Right ventricle myocardium inferior (tissue), 1 donor: Measurements from ENCODE around the gene OSBPL9. TPM values are rescaled to one million over a fixed set of nuclear protein-coding genes. Genes with fewer than 3 reads are reported as not detected.
A peak's percentile ranks its signal among the peaks of the same experiment; 100 is the strongest.
"Not testable (repeated sequence)": the region's sequence is repeated elsewhere in the genome, so short reads cannot be mapped to it uniquely, and the experiment has no call there.

Experiments used
- ATAC-seq: fragments of 200-7000 bp; cut with Tn5 transposase; one replicate; pipeline ENCODE4 v1.9.1; 2020; ENCODE audit warnings: mild to moderate bottlenecking, moderate library complexity
- DNase-seq: peaks from one replicate; pipeline ENCODE4 v3.0.0; 2021; ENCODE audit errors: missing footprints
- intact Hi-C: fragments of 100-400 bp; cut with DNase I; formaldehyde crosslinking; loops from one replicate; pipeline ENCODE4 v1.11.0; 2022
- total RNA-seq: library from RNA; stranded (reverse); fragmentation: NEBNext Ultra II Directional; extraction: Animal tissue kit (Norgen Biotek cat#: 25700); gene quantifications from one replicate; pipeline ENCODE4 v1.2.1, GENCODE V29; 2021
- donor health status: DM: no; HTN: yes; CAD: no; lungs with severe emphysema.

Gene OSBPL9
- total RNA-seq, 1 donor from 2014 or later: 45.1 TPM

GRCh38 chr1:51717842-51718241, 101.0 kb downstream of the OSBPL9 start:
- DNase-seq (no peak), ATAC-seq (no peak)
- intact Hi-C loops: no loop called here

DNA sequence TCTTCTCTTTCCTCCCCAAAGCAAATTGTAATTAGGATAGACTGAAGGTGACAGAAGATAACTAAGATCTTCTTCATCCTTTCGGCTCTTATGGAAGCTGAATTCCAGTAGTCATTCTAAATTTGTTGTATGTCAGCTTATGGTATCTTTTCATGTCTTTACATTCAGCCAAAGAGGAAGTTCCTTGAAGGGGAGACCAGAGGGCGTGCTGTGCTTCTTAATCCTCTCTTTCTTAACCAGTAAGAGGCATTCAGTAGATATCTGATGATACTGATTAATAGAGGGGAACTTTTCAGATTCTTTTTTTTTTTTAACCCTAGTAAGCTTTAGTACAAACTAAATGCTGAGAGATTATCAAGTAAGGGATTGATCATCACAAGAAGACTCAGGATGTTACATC, 102.3 kb downstream of the OSBPL9 start:
- no peak for DNase-seq
- intact Hi-C loops: no loop called here
- ATAC-seq: no peak

GRCh38 chr1:51724797-51725196, 107.9 kb downstream of the OSBPL9 start:
- intact Hi-C loops: no loop called here
- ATAC-seq: no peak
- DNase-seq: no peak

- DNase-seq (no peak), ATAC-seq (no peak)
- intact Hi-C loops: no loop called here
Measured at GRCh38 chr1:51726051-51726450, 109.2 kb downstream of the OSBPL9 start.

DNA sequence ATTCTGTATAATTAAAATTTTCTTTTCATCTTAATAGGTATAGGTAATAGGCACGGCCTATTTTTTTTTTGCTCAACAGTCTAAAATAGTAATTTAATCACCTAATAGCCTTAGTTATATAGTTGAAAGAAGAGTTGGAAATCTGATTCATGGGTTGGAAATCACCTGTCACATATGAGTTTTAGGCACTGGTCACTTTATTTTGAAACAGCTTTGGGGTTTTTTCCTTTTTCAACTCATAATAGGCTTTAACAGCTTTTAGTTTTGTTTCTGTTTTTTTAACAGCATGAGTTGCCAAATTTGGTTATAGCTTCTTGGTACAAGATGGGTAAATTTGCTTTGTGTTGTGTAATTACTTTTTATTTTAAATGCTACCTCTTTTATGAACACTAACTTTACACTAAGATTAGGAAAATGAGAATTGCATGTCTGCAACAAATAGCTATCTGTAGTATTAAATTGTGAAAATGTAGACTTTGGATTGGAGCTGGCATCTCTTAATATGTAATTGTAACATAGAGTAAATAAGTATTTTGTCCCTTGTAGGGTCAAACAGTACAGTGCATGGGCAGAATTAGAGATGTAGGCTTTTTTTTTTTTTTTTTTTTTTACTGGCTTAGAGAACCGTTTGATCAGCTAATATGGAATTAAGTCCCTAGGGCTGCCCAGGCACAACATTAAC, 109.8 kb downstream of the OSBPL9 start:
- ATAC-seq (no peak), DNase-seq (no peak)
- intact Hi-C loops: no loop called here

DNA sequence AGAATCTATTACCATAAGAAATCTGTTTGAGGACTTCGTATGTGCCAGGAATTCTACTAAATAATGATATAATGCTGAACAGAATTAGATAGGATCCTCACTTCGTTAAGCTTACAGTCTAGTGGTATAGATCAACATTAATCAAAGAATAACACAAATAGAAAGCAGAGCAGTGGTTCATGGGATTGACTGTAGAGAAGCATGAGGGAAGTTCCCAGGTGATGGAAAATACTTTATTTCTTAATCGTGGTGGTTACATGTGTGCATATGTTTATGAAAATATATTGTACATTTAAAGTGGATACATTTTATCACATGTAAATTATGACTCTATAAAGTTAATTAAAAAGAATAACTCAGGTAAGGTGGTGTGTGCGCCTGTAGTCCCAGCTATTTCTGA, 110.5 kb downstream of the OSBPL9 start:
- intact Hi-C loops: no loop called here
- ATAC-seq: no peak
- no peak for DNase-seq

DNA sequence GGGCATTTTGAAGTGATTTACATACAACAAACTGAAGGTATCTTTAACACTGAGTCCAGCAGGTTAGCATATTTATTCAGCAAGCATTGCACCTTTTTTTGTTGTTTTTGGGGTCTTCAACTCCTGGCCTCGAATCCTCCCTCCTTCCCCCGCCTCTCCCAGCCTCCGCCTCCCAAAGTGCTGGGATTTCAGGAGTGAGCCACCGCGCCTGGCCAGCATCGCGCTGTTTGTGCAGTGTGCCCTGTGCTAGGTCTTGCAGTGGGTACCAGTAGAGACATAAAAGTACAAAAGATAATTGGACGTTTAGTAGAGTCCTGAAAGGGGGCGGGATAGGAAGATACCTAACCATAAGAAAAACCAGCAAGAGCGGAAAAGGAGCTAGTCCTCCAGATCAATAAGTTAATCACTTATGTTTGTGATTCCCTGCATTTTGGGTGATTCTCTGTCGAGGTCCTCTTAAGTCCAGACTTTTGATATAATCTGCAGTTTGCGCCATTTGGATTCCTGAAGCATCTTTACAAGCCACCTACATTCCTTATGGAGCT, 111.8 kb downstream of the OSBPL9 start:
- intact Hi-C loops: no loop called here
- ATAC-seq (no peak), DNase-seq (no peak)

DNA sequence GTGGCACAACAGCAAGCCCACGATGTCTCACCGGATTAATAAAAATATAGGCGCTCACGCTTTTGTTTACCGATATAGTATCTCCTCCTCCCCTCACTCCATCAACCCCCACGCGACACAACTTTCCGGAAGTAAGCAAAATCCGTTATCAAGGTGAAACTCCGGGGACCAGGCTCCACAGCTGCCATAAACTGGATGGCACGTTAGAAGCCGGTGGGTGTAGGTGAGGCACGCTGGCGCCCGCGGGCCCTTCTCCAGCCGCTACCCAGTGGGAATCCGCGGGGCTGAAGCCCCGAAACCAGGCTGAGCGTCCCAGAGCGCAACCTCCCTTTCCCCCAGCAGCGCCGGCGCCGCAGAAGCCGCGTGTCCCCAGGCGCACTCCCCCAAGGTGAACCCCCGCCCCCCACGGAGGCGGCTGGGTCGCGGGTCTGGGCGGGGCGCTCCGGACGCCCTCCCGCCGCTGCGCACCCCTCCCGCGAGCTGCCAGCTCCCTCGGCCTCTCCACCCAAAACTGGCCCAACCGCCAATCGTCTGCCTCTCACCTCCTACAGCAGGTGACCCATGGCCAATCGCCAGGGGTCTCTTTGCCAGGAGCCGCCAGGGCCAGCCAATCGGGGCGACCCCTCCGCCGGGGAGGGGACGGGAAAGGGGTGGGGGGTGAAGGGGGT, 112.4 kb downstream of the OSBPL9 start:
- ATAC-seq (peak; percentile 95), DNase-seq (peak; percentile 90)
- intact Hi-C loops: no loop called here

- DNase-seq: peak; percentile 81
- no peak for ATAC-seq
- intact Hi-C loops: loop anchor here (5.0 kb wide), 1 partner anchor 63 kb away; no protein-coding TSS in a partner anchor
Measured at GRCh38 chr1:51729824-51730301, 113.0 kb downstream of the OSBPL9 start.

DNA sequence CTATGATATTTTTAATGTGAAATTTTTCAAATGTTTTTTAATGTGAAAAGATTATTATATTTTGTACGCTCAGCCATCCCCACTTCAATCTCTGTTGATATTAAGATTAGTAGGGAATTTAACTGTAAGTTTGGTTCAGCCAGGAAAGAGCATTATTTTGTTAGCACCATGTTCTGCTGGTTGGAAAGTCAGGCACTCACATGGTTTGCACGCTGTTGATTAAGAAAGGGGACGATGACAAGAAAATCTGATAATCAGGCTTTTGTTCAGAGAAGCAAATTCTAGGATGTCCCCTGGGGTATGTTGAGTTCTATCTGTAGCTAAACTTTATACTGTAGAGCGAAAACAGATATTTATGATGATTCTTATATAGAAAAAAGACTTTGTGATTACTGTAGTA, 115.1 kb downstream of the OSBPL9 start:
- DNase-seq (no peak), ATAC-seq (no peak)
- intact Hi-C loops: loop anchor here (5.0 kb wide), 1 partner anchor 65 kb away; no protein-coding TSS in a partner anchor

- intact Hi-C loops: loop anchor here (5.0 kb wide), 1 partner anchor 66 kb away; no protein-coding TSS in a partner anchor
- ATAC-seq (no peak), DNase-seq (no peak)
Measured at GRCh38 chr1:51732701-51733425, 116.0 kb downstream of the OSBPL9 start.

- not testable (repeated sequence) for DNase-seq, ATAC-seq
Measured at GRCh38 chr1:51733426-51733774, 116.5 kb downstream of the OSBPL9 start.

GRCh38 chr1:51733793-51734522, 117.1 kb downstream of the OSBPL9 start:
- intact Hi-C loops: loop anchor here (5.0 kb wide), 1 partner anchor 67 kb away; no protein-coding TSS in a partner anchor
- ATAC-seq (no peak), DNase-seq (no peak)

More at GRCh38 chr1:51733426-51733774, 116.5 kb downstream of the OSBPL9 start:
- intact Hi-C loops: loop anchor here (5.0 kb wide), 1 partner anchor 66 kb away; no protein-coding TSS in a partner anchor

- ATAC-seq (peak; percentile 40), DNase-seq (no peak)
- intact Hi-C loops: loop anchor here (5.0 kb wide), 1 partner anchor 68 kb away; no protein-coding TSS in a partner anchor
Measured at GRCh38 chr1:51734896-51735745, 118.2 kb downstream of the OSBPL9 start.

DNA sequence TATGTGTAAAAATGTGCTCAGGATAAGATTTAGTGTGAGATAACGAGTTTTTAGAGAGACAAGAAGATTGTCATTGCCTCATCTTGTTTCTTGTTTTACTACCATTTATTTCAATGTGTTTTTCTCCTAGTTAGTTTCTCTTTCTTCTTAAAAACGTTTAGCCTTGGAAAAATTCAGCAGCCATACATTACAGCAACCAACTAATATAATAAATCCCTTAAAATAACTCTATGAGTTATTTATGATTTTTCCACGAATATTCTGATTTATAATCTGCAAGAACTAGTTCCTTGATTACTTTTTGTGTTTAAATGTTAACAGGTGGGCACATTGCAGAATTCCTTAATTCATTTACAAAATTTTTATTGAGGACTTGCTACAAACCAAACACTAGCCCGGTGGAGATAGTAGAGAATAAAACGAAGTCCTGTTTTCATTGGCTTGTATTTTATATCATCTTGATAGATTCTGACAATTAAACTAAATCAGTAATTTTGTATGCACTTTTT, 118.9 kb downstream of the OSBPL9 start:
- intact Hi-C loops: no loop called here
- ATAC-seq: no peak
- DNase-seq: no peak

- DNase-seq (no peak), ATAC-seq (no peak)
- intact Hi-C loops: no loop called here
Measured at GRCh38 chr1:51736702-51737101, 119.8 kb downstream of the OSBPL9 start.

- DNase-seq: no peak
- no peak for ATAC-seq
- intact Hi-C loops: no loop called here
Measured at GRCh38 chr1:51738681-51739080, 121.8 kb downstream of the OSBPL9 start.
